Endothelial cell (in vitro differentiated cells): ENCODE data around the gene POU3F2. TPM values are rescaled to one million over a fixed set of nuclear protein-coding genes. Genes with fewer than 3 reads are reported as not detected.

Experiments used
- DNase-seq: peaks from one replicate; pipeline ENCODE4 v3.0.0; 2021; ENCODE audit warnings: low spot score
- H3K27ac Mint-ChIP-seq: one replicate; pipeline ENCODE4 v1.8.0; 2021; ENCODE audit warnings: mixed read lengths, inconsistent platforms; ENCODE audit not compliant: unreplicated experiment
- H3K27me3 Mint-ChIP-seq: one replicate; pipeline ENCODE4 v1.8.0; 2021; ENCODE audit warnings: mild to moderate bottlenecking, moderate library complexity, mixed read lengths, inconsistent platforms; ENCODE audit not compliant: unreplicated experiment
- H3K36me3 Mint-ChIP-seq: one replicate; pipeline ENCODE4 v1.8.0; 2021; ENCODE audit warnings: mild to moderate bottlenecking, low read depth, mixed read lengths, inconsistent platforms; ENCODE audit not compliant: unreplicated experiment
- H3K4me1 Mint-ChIP-seq: one replicate; pipeline ENCODE4 v1.8.0; 2021; ENCODE audit warnings: mild to moderate bottlenecking, mixed read lengths, inconsistent platforms; ENCODE audit not compliant: unreplicated experiment
- H3K4me3 Mint-ChIP-seq: one replicate; pipeline ENCODE4 v1.8.0; 2021; ENCODE audit warnings: mild to moderate bottlenecking, mixed read lengths, inconsistent platforms; ENCODE audit not compliant: unreplicated experiment
- H3K9me3 Mint-ChIP-seq: one replicate; pipeline ENCODE4 v1.8.0; 2021; ENCODE audit warnings: mixed read lengths, inconsistent platforms; ENCODE audit not compliant: unreplicated experiment
- CTCF ChIP-seq: fragments of 200-600 bp; sonication (generic); IDR thresholded peaks from one replicate; pipeline ENCODE4 v1.5.0; 2021; ENCODE audit warnings: antibody characterized with exemption; ENCODE audit not compliant: unreplicated experiment
- total RNA-seq: library from RNA; stranded (reverse); fragmentation: NEBNext Ultra II Directional; extraction: Animal tissue kit (Norgen Biotek cat#: 25700); gene quantifications from one replicate; pipeline ENCODE4 v1.2.1, GENCODE V29; 2021; ENCODE audit not compliant: unreplicated experiment

The POU3F2 gene
- total RNA-seq, 1 donor from 2014 or later: 0.08 TPM

GRCh38 chr6:98830146-98830545, 4.2 kb upstream of the POU3F2 start:
- Mint-ChIP-seq H3K4me3 (no peak overlapping the region), H3K27me3 (peaks cover 35% of the 10 kb centered on the region), H3K27ac (no peak overlapping the region), H3K9me3 (no peaks in the 10 kb centered on the region), H3K4me1 (peaks cover 35% of the 10 kb centered on the region), H3K36me3 (peaks cover 6% of the 10 kb centered on the region)
- DNase-seq: no peak
- TF ChIP-seq CTCF: no peak

GRCh38 chr6:98831057-98831958, 3.1 kb upstream of the POU3F2 start:
- Mint-ChIP-seq H3K4me3 (peak overlapping the region; percentile 80), H3K4me1 (peaks cover 36% of the 10 kb centered on the region), H3K36me3 (peaks cover 6% of the 10 kb centered on the region), H3K9me3 (no peaks in the 10 kb centered on the region), H3K27me3 (peaks cover 35% of the 10 kb centered on the region), H3K27ac (no peak overlapping the region)
- no peak for TF ChIP-seq CTCF
- DNase-seq: peak; percentile 23

- Mint-ChIP-seq H3K27me3 (peaks cover 40% of the 10 kb centered on the region), H3K4me1 (peaks cover 39% of the 10 kb centered on the region)
These were observed 2.5 kb upstream of the POU3F2 start for GRCh38 chr6:98831959-98832283.

DNA sequence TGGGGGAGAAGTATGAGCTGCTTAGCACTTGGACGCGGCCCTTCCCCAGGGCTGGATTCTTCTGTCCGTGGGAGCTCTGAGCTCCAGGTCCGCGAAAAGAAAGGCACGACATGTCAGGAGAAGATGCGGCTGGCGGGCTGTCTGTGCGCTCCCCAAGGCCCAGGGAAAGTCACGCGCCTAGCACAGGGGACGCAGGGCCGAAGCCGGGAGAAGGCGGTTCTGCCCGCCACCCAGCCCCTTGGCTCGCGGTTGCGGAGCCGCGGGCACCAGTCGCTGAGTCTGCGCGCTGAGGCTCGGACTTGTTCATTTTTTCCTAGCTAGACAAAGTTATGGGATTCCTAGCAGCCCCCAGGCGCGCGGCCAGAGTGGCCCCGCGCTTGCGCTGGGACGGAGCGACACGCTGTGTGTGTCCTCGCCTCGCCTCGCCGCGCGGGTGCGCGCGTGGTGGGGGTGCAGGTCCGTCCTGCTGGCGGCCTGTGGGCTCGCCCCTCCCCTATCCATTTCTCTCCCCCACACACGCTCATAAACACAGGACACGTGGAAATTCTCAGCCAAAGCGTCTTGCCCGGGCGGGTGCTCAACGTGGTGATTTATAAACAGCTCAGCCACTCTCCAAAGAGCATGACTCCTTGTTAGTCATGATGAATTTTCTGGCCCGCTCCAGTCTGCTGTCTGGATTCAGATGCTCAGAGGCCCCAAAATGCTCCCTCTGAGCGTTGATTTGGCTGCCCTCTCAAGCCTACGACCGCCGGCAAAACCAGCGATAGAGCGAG, 1.9 kb upstream of the POU3F2 start:
- DNase-seq: peak; percentile 27
- TF ChIP-seq CTCF: no peak
- Mint-ChIP-seq H3K27me3 (peaks cover 37% of the 10 kb centered on the region), H3K4me1 (peaks cover 38% of the 10 kb centered on the region), H3K27ac (no peak overlapping the region), H3K4me3 (peak overlapping the region; percentile 90), H3K36me3 (peaks cover 6% of the 10 kb centered on the region), H3K9me3 (no peaks in the 10 kb centered on the region)

More at GRCh38 chr6:98831959-98832283, 2.5 kb upstream of the POU3F2 start:
- no peaks in the 10 kb centered on the region for H3K9me3 Mint-ChIP-seq
- TF ChIP-seq CTCF: no peak
- no peak overlapping the region for H3K4me3 Mint-ChIP-seq
- no peak overlapping the region for H3K27ac Mint-ChIP-seq
- DNase-seq: no peak
- H3K36me3 Mint-ChIP-seq: peaks cover 6% of the 10 kb centered on the region

- Mint-ChIP-seq H3K4me1 (peaks cover 38% of the 10 kb centered on the region), H3K36me3 (peaks cover 6% of the 10 kb centered on the region), H3K4me3 (peak overlapping the region; percentile 90), H3K9me3 (no peaks in the 10 kb centered on the region), H3K27ac (no peak overlapping the region), H3K27me3 (peaks cover 37% of the 10 kb centered on the region)
- TF ChIP-seq CTCF: no peak
- peak; percentile 47 for DNase-seq
These were observed 1.4 kb upstream of the POU3F2 start for GRCh38 chr6:98833057-98833306.
